NCI-H526 (cell line): Measurements from ENCODE around the gene WWC1.

ENCODE experiments used
- DNase-seq, 2 experiments: peaks; one replicate each; lab custom pipeline; 2025; lab: John Stamatoyannopoulos, UW

WWC1 gene

GRCh38 chr5:168443950-168444700, 152.7 kb downstream of the WWC1 start:
- DNase-seq, result no peak

GRCh38 chr5:168446983-168447619, 155.7 kb downstream of the WWC1 start:
- no peak for DNase-seq

DNA sequence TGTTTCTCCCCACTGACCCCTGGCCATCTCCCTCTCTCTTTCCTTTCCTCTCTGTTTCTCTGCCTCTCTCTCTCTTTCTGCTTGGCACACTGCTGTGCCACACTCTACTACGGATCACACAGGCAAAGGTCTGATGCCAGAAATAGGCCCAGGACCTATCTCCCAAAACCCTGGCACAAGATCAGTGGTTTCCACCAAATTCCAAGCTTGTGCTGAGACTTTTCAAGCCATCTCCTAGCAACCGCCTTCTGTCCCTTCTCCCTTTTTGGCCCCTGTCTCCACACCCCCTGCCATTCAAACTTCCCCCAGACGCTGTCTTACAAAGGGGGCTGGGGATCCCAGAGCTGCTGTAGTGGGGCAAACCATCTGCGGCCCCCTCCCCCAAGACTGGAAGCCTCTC, 156.4 kb downstream of the WWC1 start:
- no peak for DNase-seq

GRCh38 chr5:168449166-168449565, 157.7 kb downstream of the WWC1 start:
- DNase-seq, result peak in 1 of 2 experiments; percentile 10

- no peak for DNase-seq
Measured at GRCh38 chr5:168451565-168451964, 160.1 kb downstream of the WWC1 start.

DNA sequence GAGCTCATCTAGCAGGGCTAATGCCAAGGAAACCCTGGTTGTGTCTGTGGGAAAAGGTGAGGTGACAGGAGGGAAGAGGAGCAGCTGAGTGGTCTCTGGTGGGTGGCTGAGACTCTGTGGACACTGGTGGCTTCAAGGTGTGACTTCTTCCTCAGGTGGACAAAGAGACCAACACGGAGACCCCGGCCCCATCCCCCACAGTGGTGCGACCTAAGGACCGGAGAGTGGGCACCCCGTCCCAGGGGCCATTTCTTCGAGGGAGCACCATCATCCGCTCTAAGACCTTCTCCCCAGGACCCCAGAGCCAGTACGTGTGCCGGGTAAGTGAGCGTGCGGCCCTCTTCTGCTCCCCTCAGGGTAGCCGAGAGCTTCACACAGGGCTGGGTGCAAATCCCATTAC, 163.8 kb downstream of the WWC1 start:
- no peak for DNase-seq

DNA sequence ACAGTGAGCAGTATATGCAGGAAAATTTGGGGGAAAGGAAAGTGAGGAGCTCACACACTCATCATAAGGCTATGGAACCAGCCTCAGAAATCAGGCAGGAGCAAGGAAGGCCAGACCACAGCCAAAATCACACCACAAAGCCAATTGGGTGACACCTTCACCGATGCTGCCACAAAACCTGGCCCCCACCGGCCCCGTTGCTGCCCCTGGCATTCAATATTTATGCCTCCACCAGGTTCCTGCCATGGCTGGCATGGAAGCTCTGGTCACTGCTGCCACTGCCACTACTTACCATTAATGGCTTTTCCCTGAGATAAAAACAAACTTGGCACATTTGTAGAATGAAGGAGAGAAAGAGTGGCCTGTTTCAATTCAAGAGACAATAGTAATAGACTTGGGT, 166.1 kb downstream of the WWC1 start:
- DNase-seq, result no peak

DNA sequence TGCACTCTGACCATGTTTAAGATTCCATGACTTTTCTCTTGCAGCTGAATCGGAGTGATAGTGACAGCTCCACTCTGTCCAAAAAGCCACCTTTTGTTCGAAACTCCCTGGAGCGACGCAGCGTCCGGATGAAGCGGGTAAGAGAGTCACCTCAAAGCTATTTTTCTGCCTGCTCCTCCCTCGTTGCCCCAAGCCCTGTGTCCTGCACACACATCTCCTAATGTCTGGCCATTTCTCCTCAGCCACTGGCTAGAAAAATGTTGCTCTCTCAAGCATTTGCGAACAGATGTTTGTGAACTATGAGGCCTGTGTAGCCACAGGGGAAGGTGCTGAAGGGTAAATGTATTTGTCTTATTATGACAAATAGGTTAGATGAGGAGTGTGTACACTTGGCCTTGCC, 169.2 kb downstream of the WWC1 start:
- DNase-seq, result no peak

GRCh38 chr5:168463081-168463480, 171.6 kb downstream of the WWC1 start:
- DNase-seq, result no peak

GRCh38 chr5:168464214-168464613, 172.8 kb downstream of the WWC1 start:
- no peak for DNase-seq

DNA sequence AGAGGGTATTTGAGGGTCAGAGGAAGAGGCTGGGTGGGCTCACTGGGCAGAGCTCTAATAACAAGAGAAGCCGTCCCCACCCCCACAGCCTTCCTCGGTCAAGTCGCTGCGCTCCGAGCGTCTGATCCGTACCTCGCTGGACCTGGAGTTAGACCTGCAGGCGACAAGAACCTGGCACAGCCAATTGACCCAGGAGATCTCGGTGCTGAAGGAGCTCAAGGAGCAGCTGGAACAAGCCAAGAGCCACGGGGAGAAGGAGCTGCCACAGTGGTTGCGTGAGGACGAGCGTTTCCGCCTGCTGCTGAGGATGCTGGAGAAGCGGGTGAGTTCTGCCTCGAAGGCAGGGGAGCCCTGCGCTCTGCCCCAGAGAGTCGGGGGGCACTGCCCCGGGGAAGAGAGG, 173.2 kb downstream of the WWC1 start:
- no peak for DNase-seq

GRCh38 chr5:168467755-168468330, 176.4 kb downstream of the WWC1 start:
- no peak for DNase-seq

DNA sequence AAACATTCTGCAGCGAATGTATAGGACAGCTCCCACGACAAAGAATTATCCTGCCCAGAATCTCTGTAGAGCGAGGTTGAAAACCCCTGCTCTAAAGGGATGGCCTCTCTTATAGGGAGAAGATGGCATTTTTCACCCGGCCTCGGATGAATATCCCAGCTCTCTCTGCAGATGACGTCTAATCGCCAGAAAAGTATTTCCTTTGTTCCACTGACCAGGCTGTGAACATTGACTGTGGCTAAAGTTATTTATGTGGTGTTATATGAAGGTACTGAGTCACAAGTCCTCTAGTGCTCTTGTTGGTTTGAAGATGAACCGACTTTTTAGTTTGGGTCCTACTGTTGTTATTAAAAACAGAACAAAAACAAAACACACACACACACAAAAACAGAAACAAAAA, 177.4 kb downstream of the WWC1 start:
- DNase-seq, result no peak

- no peak for DNase-seq
Measured at GRCh38 chr5:168469816-168470215, 178.4 kb downstream of the WWC1 start.

GRCh38 chr5:168471785-168472184, 180.3 kb downstream of the WWC1 start:
- no peak for DNase-seq

DNA sequence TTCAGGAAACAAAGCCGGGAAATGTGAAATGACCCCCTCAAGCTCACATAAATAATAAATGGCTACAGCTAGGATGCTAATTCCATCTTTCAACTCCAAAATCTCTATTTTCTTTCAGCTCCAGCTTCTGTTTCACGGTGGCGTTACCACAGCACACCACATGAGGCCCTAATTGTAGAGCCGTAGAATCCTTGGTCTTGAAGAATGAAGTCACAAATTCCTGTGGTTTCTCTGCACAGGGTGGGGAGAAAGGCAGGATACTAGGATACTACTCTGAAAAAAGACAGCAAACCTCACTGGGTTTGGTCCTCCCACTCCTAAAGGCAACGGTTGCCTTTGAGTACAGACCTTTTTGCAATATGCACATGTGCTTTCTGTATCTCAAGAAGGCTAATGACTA, 180.9 kb downstream of the WWC1 start:
- no peak for DNase-seq

DNA sequence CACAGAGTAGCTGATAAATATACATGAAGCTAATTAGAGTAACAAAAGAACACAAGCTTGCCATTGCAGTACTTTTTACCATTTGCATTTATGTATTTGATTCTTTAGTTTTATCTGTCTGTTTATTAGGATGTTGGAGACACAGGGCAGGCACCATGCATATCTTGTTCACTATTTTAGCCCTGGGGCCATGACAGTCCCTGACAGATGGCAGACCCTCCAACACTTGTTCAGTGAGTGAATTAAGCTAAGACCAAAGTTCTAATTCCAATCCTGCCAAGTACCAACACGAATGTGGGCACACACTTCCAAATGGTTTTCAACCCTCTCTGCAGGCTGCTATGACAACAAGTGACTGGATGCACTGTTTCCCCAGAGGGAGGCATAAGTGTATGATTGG, 182.9 kb downstream of the WWC1 start:
- DNase-seq, result no peak

DNA sequence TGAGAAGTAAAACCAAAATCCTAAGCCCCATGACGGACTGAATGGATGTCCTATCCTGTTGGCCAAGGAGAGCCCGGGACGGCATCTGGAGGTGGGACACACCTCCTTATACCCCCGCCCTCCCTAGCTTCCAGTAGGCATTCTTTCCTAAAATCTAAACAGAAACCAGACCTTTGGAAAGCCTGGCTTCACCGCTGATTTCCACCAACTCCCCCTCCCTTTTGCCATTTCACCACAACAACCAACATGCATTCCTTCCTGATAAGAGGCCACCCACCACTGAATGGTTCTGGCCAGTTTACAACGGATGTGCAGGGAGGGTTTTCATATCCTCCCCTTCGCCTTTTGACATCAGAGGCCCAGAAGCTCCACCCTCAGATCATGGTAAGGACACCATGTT, 185.6 kb downstream of the WWC1 start:
- DNase-seq, result no peak

GRCh38 chr5:168479166-168479565, 187.7 kb downstream of the WWC1 start:
- no peak for DNase-seq

DNA sequence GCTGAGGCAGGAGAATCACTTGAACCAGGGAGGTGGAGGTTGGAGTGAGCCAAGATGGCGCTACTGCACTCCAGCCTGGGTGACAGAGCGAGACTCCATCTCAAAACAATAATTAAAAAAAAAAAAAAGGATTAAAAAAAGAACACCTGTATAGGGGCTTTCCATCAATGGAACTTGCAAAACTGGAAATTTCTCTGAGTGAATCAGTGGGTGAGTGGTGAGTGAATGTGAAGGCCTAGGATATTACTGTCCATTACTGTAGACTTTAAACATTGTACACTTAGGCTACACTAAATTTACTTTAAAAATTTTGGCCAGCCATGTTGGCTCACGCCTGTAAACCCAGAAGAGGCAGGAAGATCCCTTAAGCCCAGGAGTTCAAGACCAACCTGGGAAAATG, 189.2 kb downstream of the WWC1 start:
- DNase-seq, result no peak

GRCh38 chr5:168481330-168481788, 189.9 kb downstream of the WWC1 start:
- peak; percentile 4 to 23 for DNase-seq

- no peak for DNase-seq
Measured at GRCh38 chr5:168482361-168482760, 190.9 kb downstream of the WWC1 start.

DNA sequence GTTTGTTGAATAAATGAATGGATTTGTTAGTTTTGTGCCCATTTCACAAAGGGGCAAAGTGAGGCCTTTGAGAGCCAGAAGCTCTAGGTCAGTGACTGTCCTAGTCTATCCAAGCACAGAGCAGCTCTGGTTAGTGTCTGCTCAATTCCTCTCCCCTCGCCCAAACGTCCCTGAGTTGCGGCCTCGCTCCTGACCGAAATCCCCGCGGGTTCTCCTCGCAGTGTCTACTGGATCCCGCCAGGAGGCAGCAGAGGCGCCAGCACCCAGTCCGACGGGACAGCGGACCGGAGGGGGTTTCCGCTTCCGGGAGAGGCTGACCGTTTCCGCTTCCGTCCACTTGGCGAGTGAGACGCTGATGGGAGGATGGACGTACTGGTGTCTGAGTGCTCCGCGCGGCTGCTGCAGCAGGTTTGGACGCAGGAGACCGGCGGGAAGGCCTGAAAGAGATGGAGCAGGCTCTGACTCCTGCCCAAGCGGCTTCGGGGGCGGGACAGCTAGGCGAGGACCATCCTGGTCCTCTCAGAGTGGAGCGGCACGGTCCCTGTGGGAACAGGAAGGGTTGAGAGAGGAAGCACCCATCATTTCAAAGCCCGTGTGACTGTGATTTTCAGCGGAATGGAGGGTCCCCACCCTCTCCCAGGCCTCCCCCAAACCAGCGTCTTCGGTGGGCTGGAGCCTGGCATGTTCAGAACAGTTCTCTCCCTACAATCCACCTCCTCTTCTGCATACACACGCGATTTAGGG, 194.9 kb downstream of the WWC1 start, which contains the start of gene RARS1:
Gene RARS1, plus strand, starts transcription at position 336 of the 744 bp plus-strand sequence. Its CDS starts 28 bp downstream, at position 364.
- DNase-seq, result peak; percentile 70 to 90
